OCI-LY3 (cell line): ENCODE results near the gene OPCML.

Experiments
- CTCF ChIP-seq: fragments of 200-600, 300-600 bp; sonication (generic); IDR thresholded peaks from 2 replicates; pipeline ENCODE4 v1.5.1; 2014; ENCODE audit warnings: antibody characterized with exemption, low read length, low read depth
- EZH2phosphoT487 ChIP-seq: fragments of 200-600 bp; shearing (Covaris generic); IDR thresholded peaks from 2 replicates; pipeline ENCODE4 v1.6.1; 2018; ENCODE audit warnings: antibody characterized with exemption, mixed run types, low read depth

- TF ChIP-seq CTCF (peak; percentile 88), EZH2phosphoT487 (no peak)
Observed at GRCh38 chr11:132402071-132402684, 1130.1 kb downstream of the OPCML start.
